DMS79 (cell line): ENCODE results near the gene VN1R2.
"Not testable (repeated sequence)": the region's sequence is repeated elsewhere in the genome, so short reads cannot be mapped to it uniquely, and the experiment has no call there.

Source experiments
- DNase-seq: peaks from one replicate; lab custom pipeline; 2025; lab: John Stamatoyannopoulos, UW

Gene VN1R2, protein sequence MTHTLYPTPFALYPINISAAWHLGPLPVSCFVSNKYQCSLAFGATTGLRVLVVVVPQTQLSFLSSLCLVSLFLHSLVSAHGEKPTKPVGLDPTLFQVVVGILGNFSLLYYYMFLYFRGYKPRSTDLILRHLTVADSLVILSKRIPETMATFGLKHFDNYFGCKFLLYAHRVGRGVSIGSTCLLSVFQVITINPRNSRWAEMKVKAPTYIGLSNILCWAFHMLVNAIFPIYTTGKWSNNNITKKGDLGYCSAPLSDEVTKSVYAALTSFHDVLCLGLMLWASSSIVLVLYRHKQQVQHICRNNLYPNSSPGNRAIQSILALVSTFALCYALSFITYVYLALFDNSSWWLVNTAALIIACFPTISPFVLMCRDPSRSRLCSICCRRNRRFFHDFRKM

DNA sequence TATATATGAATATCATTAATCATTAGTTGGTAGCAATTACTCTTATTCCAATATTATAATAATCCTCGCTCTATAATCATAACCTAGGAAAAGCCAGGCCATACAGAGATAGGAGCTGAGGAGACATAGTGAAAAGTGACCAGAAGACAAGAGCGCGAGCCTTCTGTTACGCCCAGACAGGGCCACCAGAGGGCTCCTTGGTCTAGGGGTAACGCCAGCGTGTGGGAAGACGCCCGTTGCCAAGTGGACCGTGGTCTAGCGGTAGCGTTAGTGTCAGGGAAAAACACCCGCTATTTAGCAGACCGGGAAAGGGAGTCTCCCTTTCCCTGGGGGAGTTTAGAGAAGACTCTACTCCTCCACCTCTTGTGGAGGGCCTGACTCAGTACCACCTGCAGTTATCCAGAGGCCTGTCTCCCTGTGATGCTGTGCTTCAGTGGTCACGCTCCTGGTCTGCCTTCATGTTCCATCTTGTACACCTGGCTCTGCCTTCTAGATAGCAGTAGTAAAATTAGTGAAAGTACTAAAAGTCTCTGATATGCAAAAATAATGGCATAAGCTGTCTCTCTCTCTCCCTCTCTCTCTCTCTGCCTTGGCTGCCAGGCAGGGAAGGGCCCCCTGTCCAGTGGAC, at the start of gene VN1R2:
TSS of gene VN1R2 (plus strand) at position 578 of the 628 bp plus-strand sequence. CDS start 84 bp downstream, outside the sequence.
- DNase-seq, result not testable (repeated sequence)

DNA sequence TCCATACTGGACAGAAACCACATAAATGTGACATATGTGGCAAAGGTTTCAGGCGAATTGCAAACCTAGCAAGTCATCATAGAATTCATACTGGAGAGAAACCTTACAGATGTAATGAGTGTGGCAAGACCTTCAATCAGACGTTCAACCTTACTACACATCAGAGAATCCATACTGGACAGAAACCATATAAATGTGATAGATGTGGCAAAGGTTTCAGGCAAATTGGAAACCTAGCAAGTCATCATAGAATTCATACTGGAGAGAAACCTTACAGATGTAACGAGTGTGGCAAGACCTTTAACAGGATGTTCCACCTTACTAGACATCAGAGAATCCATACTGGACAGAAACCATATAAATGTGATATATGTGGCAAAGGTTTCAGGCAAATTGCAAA, 46.5 kb upstream of the VN1R2 start:
- DNase-seq, result not testable (repeated sequence)

DNA sequence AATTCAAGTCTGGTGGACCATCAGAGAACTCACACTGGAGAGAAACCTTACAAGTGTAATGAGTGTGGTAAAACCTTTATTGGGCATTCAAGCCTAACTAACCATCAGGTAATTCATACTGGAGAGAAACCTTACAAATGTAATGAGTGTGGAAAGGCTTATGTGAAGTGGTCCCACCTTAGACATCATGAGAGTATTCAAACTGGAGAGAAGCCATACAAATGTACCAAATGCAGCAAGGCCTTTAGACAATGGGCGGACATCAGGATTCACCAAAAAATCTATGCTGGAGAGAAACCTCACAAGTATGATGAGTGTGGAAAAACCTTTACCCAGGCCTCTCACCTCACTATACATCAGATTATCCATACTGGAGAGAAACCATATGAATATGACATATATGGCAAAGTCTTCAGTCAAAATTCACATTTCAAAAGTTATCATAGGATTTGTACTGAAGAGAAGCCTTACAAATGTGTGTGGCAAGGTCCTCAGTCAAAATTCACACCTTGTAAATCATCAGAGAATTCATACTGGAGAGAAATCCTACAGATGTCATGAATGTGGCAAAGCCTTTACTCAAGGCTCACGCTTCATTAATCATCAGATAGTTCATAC, 45.3 kb upstream of the VN1R2 start:
- DNase-seq, result no peak

DNA sequence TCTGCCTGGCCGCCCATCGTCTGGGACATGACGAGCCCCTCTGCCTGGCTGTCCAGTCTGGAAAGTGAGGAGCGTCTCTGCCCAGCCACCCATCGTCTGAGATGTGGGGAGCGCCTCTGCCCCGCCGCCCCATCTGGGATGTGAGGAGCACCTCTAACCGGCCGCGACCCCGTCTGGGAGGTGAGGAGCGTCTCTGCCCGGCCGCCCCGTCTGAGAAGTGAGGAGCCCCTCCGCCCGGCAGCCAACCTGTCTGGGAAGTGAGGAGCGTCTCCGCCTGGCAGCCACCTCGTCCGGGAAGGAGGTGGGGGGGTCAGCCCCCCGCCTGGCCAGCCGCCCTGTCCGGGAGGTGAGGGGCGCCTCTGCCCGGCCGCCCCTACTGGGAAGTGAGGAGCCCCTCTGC, 35.4 kb upstream of the VN1R2 start:
- DNase-seq, result not testable (repeated sequence)

DNA sequence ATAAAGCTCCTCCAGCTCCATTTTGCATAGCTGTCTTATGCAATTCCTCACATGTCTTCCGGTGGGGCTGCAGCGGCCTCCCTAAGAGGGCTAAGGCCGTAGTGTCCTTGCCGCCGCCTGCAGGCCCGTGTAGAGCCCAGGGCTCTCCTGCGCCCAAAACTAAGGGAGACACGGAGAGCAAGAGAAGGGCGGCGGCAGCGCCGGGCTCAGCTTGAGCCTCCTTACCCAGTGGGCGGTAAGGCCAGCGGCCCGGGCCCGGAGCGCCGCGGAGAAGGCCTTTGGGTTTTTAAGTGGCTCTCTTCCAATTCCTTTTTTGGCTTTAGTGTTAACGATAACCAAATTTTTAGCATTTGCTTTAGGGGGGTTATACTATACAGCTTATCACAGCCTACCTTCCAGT, 33.5 kb upstream of the VN1R2 start:
- no peak for DNase-seq

DNA sequence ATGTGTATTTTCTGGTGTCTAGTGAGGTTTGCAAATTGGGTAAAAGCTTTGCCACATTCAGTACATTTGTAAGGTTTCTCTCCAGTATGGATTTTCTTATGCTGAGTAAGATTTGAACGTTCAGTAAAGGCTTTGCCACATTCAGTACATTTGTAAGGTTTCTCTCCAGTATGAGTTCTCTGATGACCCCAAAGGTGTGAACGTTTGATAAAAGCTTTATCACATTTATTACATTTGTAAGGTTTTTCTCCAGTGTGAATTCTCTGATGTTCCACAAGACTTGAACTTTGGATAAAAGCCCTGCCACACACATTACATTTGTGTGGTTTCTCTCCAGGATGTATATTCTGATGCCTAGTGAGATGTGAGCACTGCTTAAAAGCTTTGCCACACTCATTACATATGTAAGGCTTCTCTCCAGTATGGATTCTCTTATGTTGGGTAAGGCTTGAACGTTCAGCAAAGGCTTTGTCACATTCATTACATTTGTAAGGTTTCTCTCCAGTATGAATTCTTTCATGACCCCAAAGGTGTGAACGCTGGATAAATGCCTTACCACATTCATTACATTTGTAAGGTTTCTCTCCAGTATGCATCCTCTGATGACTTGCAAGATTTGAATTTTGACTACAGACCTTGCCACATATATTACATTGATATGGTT, 20.8 kb upstream of the VN1R2 start:
- no peak for DNase-seq

DNA sequence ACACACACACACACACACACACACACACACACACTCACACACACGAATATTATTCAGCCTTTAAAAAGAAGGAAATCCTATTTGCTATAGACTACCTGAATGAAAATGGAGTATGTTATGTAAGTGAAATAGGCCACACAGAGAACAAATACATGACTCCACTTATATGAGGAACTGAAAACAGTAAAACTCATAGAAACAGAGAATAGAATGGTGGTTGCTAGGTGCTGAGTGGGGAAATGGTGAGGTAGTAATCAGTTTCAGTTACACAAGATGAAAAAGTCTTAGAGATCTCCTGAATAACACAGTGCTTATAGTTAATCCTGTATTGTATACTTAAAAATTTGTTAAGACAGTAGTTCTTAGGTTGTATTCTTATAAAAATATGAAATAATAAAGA, 11.6 kb upstream of the VN1R2 start:
- no peak for DNase-seq

DNA sequence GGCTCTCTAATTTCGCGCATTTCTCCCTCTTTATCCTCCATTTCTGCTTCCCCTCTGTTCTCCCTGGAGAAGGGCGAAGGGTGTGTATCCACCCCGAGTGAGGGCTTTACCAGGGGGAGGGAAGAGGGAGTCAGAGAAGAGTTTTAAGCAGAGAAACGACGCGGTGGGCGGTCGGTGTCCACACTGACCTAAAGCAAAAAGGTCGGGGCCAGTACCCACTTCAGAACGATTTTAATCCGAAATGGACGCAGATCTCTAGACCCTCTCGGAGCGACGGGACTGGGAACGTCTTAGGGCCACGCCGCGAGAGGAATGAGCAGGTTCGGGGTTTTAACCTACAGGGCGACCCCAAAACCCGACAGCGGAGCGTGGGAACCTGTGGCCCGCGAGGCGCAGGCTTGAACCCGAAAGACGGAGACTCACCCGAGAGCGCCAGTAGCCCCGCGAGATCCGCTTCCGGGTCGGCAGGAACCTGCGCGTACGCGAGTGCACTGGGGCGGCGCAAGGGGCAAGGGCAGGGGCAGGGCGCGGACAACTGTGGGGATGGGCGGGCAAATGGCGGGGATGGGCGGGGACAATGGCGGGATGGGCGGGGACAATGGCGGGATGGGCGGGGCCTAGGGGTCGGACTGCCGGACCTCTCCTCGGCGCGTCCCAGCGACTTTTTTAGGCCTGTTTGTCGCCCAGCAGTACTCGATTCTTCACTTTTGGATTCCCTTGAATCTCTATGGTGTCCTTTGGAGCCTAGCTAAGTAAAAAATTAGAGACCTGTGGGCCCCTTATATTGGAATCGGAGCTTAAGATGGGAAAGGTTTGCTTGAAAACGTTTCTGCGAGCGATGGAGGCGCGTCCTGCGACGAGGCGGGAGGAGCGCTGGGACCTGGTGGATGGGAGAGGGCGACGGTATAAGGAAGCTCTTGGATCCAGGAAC, 3.4 kb upstream of the VN1R2 start, which contains the start of gene ZNF677:
TSS of gene ZNF677 (minus strand) at position 463 of the 931 bp plus-strand sequence. CDS start 3,323 bp downstream, outside the sequence.
- DNase-seq, result no peak

DNA sequence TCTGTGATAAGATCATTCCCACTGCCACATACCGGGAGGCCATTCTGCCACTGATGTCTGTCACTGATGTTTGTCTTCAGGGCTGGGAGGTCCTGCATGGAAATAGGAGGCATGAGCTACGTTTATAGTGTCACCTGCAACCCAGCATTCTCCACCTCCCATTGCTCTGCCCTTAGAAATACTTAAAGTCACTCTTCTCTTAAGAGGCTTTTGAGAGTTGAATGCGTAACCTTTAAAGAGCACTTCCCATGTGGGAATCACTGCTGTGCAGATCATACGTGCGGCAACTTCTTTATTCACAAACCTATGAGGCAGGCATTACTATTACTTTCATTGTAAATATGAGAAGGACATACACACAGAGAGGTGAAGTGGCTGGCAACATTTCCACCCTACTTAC, 9.5 kb downstream of the VN1R2 start, which contains the start of gene VN1R4:
TSS of gene VN1R4 (minus strand) at position 101 of the 400 bp plus-strand sequence. CDS start at position 43, 58 bp downstream.
- peak; percentile 82 for DNase-seq

DNA sequence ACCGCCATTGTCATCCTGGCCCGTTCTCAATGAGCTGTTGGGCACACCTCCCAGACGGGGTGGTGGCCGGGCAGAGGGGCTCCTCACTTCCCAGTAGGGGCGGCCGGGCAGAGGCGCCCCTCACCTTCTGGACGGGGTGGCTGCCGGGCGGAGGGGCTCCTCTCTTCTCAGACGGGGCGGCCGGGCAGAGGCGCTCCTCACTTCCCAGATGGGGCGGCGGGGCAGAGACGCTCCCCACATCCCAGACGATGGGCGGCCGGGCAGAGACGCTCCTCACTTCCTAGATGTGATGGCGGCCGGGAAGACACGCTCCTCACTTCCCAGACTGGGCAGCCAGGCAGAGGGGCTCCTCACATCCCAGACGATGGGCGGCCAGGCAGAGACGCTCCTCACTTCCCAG, 11.8 kb downstream of the VN1R2 start:
- not testable (repeated sequence) for DNase-seq

DNA sequence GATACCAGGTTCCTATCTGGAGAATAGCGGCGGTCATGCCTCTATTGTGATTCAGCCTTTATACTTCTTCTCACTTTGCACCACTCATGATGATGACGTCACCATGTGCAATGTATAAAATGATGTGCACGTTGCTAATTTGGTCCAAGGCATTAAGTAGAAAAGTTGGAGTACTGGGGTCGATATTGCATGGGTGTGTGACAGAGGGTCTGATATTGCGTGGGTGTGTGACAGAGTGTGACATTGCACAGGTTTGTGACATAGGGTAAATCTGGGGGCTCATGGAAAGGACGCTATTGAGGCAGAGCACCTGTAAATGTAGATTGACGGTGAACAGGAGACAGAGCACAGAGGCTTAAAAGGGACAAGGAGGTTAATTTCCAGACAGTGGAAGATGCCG, 14.0 kb downstream of the VN1R2 start:
- no peak for DNase-seq

DNA sequence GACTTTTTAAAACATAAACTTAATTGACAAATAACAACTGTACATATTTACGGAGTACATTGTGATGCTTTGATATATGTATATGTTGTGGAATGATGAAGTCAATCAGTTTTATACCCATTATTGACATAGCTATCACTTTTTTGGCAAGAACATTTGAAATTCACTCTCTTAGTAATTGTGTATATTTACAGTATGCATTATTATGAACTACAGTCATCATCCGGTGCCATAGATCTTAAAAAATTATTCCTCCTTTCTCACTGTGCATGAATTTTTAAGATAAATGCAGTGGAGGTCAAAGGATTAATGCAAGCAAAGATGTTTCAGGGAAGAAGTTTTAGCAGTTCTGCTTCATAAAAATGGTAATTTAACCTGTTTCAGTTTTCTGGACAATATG, 17.4 kb downstream of the VN1R2 start:
- no peak for DNase-seq

DNA sequence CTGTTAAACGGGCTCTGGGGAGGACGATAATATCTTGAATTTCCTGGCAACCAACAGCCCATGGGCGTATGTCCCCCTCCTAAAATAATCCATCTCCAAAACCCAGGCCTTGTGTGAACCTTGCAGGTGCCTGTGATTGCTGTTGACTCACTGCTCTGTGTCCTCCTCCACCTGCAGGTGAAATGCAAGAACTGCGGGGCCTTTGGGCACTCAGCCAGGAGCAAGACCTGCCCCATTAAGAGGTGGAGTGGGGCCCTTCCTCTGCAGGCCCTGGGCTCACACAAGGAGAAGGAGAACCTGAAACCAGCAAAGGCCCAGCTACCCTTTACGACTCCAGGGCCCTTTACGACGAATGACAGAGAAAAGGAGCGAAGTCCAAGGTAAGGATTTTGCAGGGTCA, 23.9 kb downstream of the VN1R2 start:
- peak; percentile 6 for DNase-seq

DNA sequence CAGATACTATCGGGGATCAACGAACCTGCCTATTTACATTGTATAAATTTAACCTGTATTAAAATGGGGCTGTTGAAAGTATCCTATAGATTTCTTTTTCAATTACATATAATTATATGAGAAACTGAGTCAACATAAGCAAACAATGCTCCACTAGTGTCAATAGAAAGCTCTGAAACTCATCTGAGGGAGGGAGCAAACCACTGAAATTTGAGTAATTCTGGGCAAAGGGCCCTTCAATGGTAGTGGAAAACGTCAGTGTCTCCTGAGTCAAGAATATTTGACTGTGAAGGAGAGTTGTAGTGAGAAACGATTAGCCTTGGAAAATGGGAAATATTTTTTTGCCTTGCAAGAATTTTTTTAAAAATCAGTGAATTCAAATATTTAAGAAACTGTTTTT, 27.0 kb downstream of the VN1R2 start:
- no peak for DNase-seq

DNA sequence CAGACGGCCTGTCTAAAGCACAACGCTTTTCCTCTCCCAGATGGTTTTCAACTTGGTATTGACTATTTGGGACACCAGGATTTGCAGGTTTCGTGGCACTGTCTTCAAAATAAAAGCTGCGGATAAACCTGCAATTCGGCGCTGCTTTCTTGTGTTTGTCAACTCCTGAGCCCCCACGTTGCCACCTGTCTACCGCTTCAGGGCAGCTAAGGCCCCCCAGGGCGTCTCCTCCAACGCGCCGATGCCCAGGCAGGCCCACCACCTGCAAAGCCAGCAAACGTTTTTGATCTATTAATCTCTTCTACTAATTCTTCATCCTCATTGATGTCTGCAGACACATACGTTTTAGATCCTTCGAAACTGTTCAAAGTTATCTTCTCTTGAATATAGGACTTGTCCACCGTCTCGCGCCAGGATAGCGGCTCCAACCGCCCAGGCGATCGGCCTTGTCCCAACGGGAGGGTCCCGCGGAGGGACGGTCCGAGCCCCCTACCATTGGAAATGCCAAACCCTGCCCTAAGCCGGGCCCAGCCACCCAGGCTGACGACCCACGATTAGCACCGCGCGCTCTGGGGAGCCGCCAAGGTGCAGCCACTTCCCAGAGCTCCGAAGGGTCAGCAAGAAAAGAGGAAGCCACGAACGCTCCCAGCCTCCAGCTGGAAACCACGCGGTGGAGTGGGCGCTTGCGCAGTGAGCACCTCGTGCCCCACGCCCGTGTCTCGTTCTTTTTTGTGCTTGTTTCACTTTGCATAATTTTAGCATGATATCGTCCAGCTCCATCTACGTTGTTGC, 32.9 kb downstream of the VN1R2 start:
- no peak for DNase-seq

DNA sequence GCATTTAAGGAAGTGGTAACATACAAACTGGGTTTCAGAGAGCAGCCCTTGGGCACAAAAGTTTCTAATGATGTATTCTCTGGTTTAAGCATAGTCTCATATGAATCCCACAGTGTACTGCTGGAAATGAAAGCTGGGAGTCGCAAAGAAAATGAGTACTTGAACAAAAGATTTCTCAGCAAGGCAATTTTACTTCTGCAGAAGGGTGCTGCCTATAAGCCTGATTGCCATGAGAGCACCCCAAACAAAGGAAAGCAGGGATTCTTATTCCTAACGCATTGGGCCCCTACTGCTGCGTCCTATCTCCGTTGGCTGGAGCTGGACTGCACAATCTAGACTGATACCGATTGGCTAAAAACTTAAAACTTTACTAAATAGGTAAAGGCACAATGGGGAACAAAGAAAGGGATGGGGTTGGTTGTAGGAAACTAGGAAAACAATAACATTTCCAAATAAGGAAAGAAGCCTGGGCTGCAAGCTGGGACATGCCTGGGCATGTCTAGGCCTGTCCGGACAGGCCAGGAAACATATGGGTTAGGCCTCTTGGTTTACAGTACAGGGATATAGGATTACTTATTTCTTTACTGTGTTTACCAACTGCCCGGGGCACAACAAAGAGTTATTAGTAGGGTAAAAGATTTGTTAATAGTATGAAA, 36.8 kb downstream of the VN1R2 start:
- no peak for DNase-seq

DNA sequence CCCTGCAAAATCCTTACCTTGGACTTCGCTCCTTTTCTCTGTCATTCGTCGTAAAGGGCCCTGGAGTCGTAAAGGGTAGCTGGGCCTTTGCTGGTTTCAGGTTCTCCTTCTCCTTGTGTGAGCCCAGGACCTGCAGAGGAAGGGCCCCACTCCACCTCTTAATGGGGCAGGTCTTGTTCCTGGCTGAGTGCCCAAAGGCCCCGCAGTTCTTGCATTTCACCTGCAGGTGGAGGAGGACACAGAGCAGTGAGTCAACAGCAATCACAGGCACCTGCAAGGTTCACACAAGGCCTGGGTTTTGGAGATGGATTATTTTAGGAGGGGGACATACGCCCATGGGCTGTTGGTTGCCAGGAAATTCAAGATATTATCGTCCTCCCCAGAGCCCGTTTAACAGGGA, 43.2 kb downstream of the VN1R2 start:
- DNase-seq, result peak; percentile 45

DNA sequence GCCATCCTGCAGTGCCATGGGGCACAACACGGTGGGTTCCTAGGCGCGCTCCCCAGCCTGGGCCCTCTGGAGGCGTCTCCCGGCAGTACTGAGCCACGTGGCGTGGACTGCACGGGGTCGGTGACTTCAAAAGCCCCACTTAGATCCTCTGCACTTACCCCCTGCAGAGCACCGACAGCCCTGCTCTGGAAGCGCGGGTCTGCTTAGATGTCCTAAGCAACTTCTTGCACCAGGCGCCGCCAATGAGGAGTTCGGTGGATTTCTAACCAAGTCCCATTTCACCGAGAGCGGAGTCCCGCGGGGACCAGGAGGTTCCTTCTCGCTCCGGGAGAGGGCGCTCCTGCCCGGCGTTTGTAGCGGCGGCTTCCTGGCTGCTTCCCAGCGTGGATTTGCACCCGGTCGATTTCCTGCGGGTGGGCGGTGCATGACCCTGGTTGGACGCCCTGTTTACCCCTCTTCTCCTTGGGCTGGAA, 50.3 kb downstream of the VN1R2 start:
- DNase-seq, result no peak
